ENCODE results near the gene LSM6. TPM values are rescaled to one million over a fixed set of nuclear protein-coding genes. Genes with fewer than 3 reads are reported as not detected.

Gene LSM6
- total and polyA plus RNA-seq, 9 donors = 19.6 to 48.5 (median 28.3) TPM

GRCh38 chr4:146238107-146238506 lies 62.6 kb downstream of the LSM6 start:
- TF ChIP-seq CTCF (IDR thresholded peaks at IDR 0.05) (no peak), POLR2A (IDR thresholded peaks at IDR 0.05) (no peak), EP300 (IDR thresholded peaks at IDR 0.05) (no peak)
- 93 to 97% (median 96%) methylated on average over 3 of the region's 3 CpGs for WGBS, 3 donors
- H3K27me3 ChIP-seq = no peaks in the 10 kb centered on the region
- H3K36me3 ChIP-seq = no peaks in the 10 kb centered on the region
- DNase-seq = no peak
- no peak overlapping the region for H3K27ac ChIP-seq
- H3K4me1 ChIP-seq (ENCODE audit: insufficient read depth) = peaks cover 6% of the 10 kb centered on the region
- intact Hi-C loops (cut with DNase I) = no loop called here
- H3K4me3 ChIP-seq = no peak overlapping the region
- H3K9me3 ChIP-seq = no peaks in the 10 kb centered on the region

Other genes with a start within 250 kb of the LSM6 start
- 10 to 100 TPM in 6 of 7 donors, 1 to 10 TPM in 1; 9.4 to 36.0 (median 27.0) TPM for gene ZNF827, start 236.9 kb upstream of the LSM6 start, total RNA-seq
- gene ZNF827, start 236.9 kb upstream of the LSM6 start, polyA plus RNA-seq = 10 to 100 TPM in 1 of 2 donors, 1 to 10 TPM in 1; 7.8 to 12.7 TPM
- gene REELD1, start 38.8 kb downstream of the LSM6 start, total RNA-seq = under 1 TPM in 4 of 7 donors, not detected in 3; 0.15 to 0.95 (median 0.38) TPM
- gene REELD1, start 38.8 kb downstream of the LSM6 start, polyA plus RNA-seq = not detected

Measured in ovary (tissue), 9 donors.